GM21825 (cell line): ENCODE data around the gene LHX8.
"Not testable (repeated sequence)": the region's sequence is repeated elsewhere in the genome, so short reads cannot be mapped to it uniquely, and the experiment has no call there.

Experiments
- ATAC-seq: cut with Tn5 transposase; IDR thresholded peaks from one replicate; pipeline ENCODE4 v1.9.1; 2021; ENCODE audit warnings: mild to moderate bottlenecking, moderate library complexity; ENCODE audit not compliant: unreplicated experiment

The LHX8 gene

GRCh38 chr1:75132242-75132811 is 1.9 kb upstream of the LHX8 start:
- ATAC-seq = no peak

DNA sequence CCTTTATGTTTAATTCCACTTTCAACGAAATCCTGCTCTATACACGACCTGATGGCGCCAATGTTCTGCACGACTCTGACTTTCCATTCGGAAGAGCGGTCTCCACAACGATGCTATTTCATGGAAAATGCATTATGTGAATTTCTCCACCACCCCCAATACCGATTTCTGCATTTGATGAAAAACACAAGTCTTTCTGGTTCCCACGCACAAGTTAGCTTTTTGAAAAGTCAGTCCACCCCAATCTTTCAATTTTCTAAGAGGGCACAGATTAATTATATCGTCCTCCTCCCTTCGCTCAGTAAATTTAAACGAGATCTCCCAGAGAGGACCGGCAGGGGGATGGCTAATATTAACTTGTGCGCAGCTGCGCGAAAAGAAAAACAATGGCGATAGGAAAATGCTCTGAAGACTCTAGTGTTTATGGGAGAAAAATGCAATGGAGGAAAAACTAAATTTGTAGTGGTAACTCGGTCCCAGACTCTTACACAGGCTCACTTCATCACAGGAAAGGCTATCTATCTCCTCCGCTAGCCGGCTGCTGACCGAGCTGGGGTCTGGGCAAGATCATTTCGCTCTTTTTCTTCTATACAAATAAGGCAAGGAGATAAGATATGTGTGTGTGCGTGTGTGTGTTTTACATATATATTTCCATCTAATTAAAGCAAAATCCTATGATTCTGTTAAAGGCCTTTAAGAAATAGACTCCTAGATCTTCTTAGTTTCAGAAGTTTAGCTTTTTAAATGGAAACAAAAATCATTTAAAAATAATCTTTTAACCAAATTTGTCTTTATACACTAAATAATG is 1.2 kb upstream of the LHX8 start:
- ATAC-seq = no peak

- ATAC-seq = no peak
These were observed 722 bp downstream of the LHX8 start for GRCh38 chr1:75134647-75135572.

GRCh38 chr1:75135573-75136194 is 1.5 kb downstream of the LHX8 start:
- no peak for ATAC-seq

- no peak for ATAC-seq
These were observed 2.1 kb downstream of the LHX8 start for GRCh38 chr1:75136195-75136815.

GRCh38 chr1:75136921-75137641 is 2.9 kb downstream of the LHX8 start:
- ATAC-seq = no peak

DNA sequence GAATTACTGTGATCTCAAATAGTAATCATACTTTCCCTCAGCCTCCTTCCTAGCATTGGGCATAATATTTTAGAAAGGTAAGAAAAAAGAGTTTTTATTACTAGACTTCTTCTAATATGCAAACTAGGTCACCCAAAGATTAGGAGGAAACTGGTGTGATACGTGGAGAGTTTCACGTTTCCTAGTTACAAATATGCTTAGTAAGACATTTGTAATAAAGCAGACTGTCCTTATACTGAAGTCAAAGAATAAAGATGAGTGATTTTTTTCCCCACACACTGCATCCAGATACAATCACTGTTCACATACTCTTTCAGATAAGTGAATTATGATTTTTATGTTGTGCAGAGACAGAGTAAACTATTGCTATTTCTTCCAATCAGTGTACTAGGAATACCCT is 17.9 kb downstream of the LHX8 start:
- ATAC-seq = no peak

DNA sequence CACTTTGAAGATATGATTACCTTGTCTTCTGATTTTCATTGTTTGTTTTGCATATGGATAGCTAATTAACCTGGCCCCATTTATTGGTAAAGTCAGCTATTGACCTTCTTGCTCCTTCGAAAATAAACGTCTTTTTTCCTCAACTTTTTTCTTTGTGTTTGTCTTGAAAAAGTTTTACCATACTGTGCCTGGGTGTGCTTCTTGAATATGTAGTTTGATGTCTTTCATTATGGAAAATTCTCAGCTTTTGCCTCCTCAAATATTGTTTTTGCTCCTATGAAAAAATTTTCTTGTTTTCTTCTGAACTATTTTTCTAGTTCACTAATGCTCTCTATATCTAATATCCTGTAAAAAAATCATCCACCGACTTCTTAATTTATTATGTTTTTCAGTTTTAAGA is 25.0 kb downstream of the LHX8 start:
- no peak for ATAC-seq

DNA sequence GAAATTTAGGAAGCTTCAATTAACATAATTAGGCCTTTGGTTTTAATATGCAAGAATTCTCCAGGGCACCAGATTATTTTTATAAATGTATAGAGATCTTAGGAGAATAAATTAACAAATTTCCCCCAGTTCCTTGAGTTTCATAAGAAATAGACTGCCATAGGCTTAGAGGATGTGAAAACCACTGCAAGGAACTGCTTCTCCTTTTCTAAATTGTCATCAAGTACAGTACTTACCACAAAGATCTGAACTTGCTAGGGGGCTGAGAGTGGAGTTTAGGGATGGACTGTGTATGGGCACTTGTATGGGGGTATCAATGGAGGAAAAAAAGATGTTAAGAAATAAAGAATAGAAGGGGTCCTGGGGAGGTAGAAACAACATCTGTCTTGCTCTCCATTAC is 31.1 kb downstream of the LHX8 start:
- ATAC-seq = no peak

DNA sequence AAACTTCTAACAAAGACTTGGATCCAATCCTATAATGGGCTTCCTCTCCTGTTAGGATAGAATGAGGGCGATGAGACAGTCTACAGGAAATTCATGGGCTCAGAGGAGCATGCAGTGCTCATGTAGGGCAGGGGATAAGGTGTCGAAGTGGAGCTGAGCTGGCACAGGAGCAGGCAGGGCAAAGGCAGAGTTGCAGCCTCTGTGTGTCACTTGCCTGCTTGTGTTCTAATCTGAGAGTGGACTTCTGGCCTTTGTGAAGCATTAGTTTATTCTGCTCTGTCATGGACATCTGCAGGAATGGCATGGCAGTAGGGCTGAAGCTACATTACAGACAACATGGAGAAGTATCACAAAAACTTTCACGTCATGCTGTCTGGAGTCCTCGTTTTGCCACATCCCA is 32.6 kb downstream of the LHX8 start:
- no peak for ATAC-seq

DNA sequence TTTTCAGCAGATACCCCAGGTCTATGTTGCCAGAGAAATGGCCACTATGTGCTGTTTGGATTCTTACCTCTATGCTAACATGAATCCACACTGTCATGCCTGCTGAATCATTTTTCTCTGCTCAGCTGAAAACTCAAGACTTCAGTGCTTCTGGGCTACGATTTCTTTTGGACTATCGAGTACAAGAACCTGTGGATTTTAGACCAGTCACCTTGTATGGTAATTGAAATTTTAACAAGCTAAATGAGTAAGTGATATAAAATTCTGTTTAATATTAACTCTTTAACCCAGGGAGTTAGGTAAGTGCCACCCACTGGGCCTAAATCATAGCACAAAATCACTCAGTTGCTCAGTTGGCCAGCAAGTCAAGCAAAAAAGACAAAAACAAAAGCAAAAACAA is 35.8 kb downstream of the LHX8 start:
- no peak for ATAC-seq

GRCh38 chr1:75170981-75171380 is 36.8 kb downstream of the LHX8 start:
- no peak for ATAC-seq

- no peak for ATAC-seq
These were observed 37.7 kb downstream of the LHX8 start for GRCh38 chr1:75171876-75172275.

- no peak for ATAC-seq
These were observed 38.4 kb downstream of the LHX8 start for GRCh38 chr1:75172556-75172955.

DNA sequence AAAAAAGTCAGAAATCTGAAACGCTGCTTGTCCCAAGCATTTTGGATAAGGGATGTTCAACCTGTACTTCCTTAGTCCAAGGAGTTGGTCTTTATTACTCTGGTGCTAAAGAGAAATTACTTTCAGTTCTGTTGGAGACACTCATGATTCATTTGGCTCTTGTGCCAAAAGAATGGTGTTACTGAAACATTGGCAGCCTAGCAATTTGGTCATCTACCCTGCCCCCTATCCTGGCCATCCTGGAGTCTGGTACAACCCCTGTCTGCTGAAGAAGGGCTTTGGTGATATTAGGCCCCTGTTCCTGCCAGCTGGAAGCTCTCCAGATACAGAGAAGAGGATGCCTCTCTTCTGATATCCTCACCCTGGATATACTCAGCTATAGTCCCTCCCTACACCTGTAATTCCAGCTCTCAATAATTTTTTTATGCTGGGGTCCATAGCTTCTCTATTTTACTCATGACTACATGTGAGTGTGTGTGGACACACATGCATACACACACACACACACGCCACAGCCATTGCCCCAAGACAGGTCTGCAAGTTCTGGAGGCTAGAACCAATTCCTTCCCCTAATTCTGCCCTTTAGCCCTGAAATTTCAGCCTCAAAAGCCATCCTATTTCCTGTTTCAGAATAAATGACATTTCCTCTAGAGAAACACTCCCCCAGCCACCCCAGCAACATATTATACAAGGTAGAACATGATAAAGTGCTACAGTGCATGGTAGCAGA is 40.0 kb downstream of the LHX8 start:
- ATAC-seq = no peak

GRCh38 chr1:75181214-75181955 is 47.2 kb downstream of the LHX8 start:
- ATAC-seq = not testable (repeated sequence)

DNA sequence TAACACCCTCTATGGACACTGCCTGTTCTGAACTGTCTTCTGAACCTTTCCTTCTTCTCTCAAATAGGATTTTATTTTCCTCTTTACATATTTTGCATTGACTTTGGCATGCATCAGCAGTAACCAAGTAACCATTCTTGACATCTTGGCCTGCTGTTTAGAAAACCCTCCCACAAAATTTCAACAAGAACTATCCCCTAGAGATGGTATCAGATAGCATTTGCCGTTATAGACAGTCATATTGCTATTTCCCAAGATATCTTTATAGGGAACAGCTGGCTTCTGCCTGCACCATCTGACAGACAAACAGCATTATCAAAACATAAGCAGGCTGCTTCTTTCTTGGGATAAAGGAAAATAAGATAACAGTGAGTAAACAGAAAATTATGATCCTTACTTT is 54.7 kb downstream of the LHX8 start:
- no peak for ATAC-seq

DNA sequence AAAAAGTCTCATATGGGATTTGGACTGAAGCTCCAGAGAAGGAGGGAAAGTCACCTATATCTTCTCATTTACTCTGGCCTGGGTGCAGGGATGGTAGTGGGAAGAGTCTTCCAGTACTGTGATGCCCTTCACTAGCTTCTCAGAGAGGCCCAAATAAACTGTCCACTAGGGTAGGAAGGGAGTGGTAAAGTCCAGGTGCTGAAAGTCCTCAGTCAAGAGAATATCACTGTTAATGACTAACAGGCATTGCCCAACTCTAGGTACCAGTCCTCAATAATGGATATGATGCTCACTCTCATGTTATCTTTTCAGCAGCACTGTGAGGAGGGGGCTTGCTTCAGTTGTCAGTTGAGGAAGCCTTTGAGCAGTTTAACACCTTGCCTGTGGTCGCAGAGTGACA is 64.0 kb downstream of the LHX8 start:
- ATAC-seq = no peak

GRCh38 chr1:75198761-75199160 is 64.6 kb downstream of the LHX8 start:
- ATAC-seq = no peak
